ENCODE measurements around the gene PPM1G.
"Not testable (repeated sequence)": the region's sequence is repeated elsewhere in the genome, so short reads cannot be mapped to it uniquely, and the experiment has no call there.

The PPM1G gene

DNA sequence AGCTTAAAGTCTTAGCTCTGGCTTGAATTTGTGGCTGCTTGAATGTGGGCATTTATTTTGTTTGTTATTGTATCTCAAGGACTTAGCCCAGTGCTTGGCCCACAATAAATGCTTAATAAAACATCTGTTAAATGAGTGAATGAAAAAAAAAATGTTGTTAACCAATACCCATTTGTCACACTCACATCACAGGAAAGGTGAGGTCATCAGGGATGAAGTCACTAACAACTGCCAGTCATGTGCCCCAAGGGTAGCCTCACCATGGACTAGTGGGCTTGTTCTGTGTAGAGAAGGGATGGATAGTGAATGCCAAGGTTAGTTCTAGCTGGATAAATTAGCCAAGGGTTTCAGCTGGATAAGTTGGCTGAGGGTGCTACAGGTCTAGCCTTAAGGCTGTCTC lies 22.0 kb upstream of the PPM1G start:
- Histone ChIP-seq H3K4me3 (ENCODE audit: low read length) (no peak overlapping the region), H3K27ac (ENCODE audit: low read depth, low read length) (no peak overlapping the region), H3K4me1 (ENCODE audit: control insufficient read depth, insufficient read depth, low read length) (peaks cover 10% of the 10 kb centered on the region), H3K36me3 (ENCODE audit: control insufficient read depth, insufficient read depth, low read length) (peaks cover 29% of the 10 kb centered on the region), H3K27me3 (ENCODE audit: control insufficient read depth, insufficient read depth, low read length) (no peaks in the 10 kb centered on the region), H3K9ac (ENCODE audit: low read length) (no peak overlapping the region)

DNA sequence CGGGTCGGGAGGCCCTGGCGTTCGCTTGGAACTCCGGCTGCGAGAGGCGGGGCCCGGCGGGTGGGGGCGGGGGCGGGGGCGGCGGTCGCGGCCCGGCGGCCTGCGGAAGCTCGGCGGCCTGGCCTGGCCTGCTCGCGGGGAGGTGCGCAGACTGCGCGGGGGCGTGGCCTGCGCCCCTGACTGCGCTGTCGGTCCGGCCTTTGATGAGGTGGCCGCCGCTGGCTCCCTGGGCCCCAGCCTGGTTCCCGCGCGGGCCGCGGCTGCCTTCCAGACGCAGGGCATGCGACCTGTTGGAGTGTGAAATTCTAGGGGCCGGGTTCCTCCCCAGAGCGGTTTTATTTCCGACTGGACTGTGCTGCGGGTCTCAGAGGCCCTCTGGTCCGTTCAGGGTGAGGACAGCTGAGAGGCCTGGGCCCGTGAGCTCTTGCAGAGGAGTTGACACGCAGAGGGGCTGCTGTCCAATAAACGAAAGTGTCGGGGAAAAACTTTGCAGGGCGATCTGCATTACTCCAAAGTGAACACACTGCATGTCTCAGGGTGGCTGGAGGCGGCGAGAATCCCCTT lies 19.7 kb upstream of the PPM1G start:
- H3K27ac ChIP-seq (ENCODE audit: low read depth, low read length), result peak overlapping the region; percentile 95
- H3K4me1 ChIP-seq (ENCODE audit: control insufficient read depth, insufficient read depth, low read length), result peaks cover 10% of the 10 kb centered on the region
- H3K9ac ChIP-seq (ENCODE audit: low read length), result peak overlapping the region; percentile 99
- H3K36me3 ChIP-seq (ENCODE audit: control insufficient read depth, insufficient read depth, low read length), result peaks cover 8% of the 10 kb centered on the region
- no peaks in the 10 kb centered on the region for H3K27me3 ChIP-seq (ENCODE audit: control insufficient read depth, insufficient read depth, low read length)
- peak overlapping the region; percentile 97 for H3K4me3 ChIP-seq (ENCODE audit: low read length)

DNA sequence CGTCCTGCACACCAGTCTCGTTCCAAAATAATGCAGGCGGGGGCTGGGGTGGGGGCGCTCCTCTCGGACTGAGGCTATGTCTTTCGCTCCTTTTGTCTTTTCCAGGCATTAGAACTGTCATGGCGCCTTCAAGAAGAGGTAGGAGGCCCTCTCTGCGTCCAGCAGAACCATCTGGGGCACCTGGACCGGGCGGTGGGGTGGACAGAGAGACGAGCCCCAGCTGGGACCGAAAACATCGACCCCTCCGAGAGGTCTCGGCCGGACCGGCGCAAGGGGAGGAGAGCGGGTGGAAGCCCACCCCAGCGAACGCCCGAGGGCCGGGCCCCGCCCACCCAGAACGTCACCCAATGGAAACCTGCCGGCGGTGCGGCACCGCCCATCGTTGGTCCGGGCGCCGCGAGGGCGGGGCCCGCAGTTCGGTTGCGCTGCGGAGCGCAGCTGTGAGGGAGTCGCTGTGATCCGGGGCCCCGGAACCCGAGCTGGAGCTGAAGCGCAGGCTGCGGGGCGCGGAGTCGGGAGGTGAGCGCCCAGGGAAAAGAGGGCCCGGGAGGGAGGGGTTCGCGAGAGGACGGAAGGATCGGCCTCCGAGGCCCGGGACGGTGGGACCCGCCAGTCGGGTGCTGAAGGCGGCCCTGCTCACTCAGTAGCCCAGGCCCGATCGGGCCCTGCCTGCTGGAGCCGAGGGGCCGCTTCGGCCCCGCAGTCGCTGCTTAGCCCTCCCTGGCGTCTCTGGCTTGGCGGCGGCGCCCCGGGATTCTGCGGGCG lies 19.0 kb upstream of the PPM1G start, which contains the start of gene NRBP1:
NRBP1 (plus strand) TSS at position 419 of the 765 bp plus-strand sequence. CDS start 4,643 bp downstream, outside the sequence.
- peak within 1 kb of the TSS; percentile 95 for H3K27ac ChIP-seq (ENCODE audit: low read depth, low read length)
- no peaks in the 10 kb centered on the region for H3K27me3 ChIP-seq (ENCODE audit: control insufficient read depth, insufficient read depth, low read length)
- peaks cover 10% of the 10 kb centered on the region for H3K4me1 ChIP-seq (ENCODE audit: control insufficient read depth, insufficient read depth, low read length)
- H3K9ac ChIP-seq (ENCODE audit: low read length), result peak within 1 kb of the TSS; percentile 99
- peak within 1 kb of the TSS; percentile 97 for H3K4me3 ChIP-seq (ENCODE audit: low read length)
- peaks cover 2% of the 10 kb centered on the region for H3K36me3 ChIP-seq (ENCODE audit: control insufficient read depth, insufficient read depth, low read length)

DNA sequence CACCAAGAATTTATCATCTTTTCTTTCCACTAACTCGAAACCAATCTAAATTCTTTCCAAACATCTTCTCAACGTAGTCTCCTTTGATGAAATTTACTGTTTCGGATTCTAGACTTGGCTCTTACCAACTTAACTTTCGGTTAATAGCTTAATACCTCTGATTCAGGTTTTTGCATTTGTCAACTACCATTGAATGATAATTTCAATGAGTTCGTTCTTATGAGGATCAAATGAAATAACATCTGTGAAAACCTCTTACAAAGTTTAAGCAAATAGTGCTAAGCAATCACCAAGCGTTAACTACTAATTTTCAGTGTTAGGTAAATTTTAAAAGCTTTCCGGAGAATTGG lies 18.4 kb upstream of the PPM1G start:
- no peaks in the 10 kb centered on the region for H3K27me3 ChIP-seq (ENCODE audit: control insufficient read depth, insufficient read depth, low read length)
- no peaks in the 10 kb centered on the region for H3K36me3 ChIP-seq (ENCODE audit: control insufficient read depth, insufficient read depth, low read length)
- peaks cover 10% of the 10 kb centered on the region for H3K4me1 ChIP-seq (ENCODE audit: control insufficient read depth, insufficient read depth, low read length)
- peak overlapping the region; percentile 95 for H3K27ac ChIP-seq (ENCODE audit: low read depth, low read length)
- H3K9ac ChIP-seq (ENCODE audit: low read length), result peak overlapping the region; percentile 70
- H3K4me3 ChIP-seq (ENCODE audit: low read length), result peak overlapping the region; percentile 88

DNA sequence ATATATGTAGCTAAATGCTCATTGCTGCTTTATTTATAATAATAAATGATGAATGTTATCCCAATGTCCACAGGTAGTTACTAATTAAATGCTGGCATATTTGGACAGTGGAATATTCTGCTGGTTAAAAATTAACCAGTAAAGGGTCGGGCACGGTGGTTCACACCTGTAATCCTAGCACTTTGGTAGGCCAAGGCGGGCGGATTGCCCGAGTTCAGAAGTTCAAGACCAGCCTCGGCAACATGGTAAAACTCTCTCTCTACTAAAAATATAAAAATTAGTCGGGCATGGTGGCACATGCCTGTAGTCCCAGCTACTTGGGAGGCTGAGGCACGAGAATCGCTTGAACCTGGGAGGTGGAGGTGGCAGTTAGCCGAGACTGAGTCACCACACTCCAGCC lies 15.6 kb upstream of the PPM1G start:
- H3K27me3 ChIP-seq (ENCODE audit: control insufficient read depth, insufficient read depth, low read length); H3K36me3 ChIP-seq (ENCODE audit: control insufficient read depth, insufficient read depth, low read length); H3K27ac ChIP-seq (ENCODE audit: low read depth, low read length); H3K4me1 ChIP-seq (ENCODE audit: control insufficient read depth, insufficient read depth, low read length); H3K9ac ChIP-seq (ENCODE audit: low read length); H3K4me3 ChIP-seq (ENCODE audit: low read length): not testable (repeated sequence)

DNA sequence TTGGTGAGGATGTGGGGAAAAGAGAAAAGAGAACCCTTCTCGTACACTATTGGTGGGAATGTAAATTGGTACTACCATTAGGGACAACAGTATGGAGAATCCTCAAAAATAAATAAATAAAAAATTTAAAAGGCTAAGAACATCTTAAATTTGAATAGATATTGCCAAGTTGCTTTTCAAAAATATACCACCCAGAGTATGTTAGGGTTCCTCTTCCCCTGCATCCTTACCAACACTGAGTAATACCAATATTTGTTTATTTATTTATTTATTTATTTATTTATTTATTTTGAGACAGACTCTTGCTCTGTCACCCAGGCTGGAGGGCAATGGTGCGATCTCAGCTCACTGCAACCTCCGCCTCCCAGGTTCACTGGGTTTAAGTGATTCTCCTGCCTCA lies 13.6 kb upstream of the PPM1G start:
- H3K36me3 ChIP-seq (ENCODE audit: control insufficient read depth, insufficient read depth, low read length), result no peaks in the 10 kb centered on the region
- H3K27me3 ChIP-seq (ENCODE audit: control insufficient read depth, insufficient read depth, low read length), result no peaks in the 10 kb centered on the region
- no peak overlapping the region for H3K27ac ChIP-seq (ENCODE audit: low read depth, low read length)
- no peak overlapping the region for H3K9ac ChIP-seq (ENCODE audit: low read length)
- peaks cover 2% of the 10 kb centered on the region for H3K4me1 ChIP-seq (ENCODE audit: control insufficient read depth, insufficient read depth, low read length)
- no peak overlapping the region for H3K4me3 ChIP-seq (ENCODE audit: low read length)

DNA sequence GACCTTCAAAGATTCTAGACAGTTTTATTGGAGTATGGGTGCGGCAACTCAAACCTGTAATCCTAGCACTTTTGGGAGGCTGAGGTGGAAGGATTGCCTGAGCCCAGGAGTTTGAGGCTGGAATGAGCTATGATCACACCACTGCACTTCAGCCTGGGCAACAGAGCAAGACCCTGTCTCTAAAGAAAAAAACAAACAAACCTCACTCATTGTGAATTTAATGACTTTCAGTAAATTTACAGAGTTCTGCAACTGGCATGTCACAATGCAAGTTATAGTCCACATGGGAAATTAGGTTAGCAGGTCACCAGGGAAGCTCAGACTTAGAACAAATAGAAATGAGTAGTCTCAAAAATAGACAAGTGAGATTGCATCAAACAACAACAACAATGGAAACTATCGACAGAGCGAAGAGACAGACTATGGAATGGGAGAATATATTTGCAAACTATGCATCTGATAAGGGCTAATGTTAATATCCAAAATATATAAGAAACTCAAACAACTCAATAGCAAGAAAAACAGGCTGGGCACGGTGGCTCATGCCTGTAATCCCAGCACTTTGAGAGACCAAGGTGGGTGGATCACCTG lies 12.4 kb upstream of the PPM1G start:
- H3K9ac ChIP-seq (ENCODE audit: low read length), result no peak overlapping the region
- H3K27ac ChIP-seq (ENCODE audit: low read depth, low read length), result no peak overlapping the region

DNA sequence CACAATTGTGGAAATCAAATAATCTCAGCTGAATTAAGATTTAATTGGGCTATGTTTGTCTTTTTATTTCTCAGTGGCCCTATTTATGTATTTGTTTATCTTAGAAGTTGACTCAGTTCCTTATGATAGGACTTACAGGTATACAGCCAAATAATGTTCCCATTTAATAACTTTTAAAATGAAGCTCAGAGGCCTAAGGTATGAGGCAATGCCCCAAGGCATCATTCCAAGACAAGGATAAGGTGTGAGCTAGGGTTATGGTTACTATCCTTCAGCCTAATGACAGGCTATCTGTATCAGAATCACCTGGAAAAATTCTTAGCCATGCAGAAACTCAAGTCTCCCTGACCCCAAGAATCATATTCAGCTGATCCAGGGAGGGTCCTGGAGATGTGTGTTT lies 11.6 kb upstream of the PPM1G start:
- H3K27ac ChIP-seq (ENCODE audit: low read depth, low read length), result no peak overlapping the region
- no peak overlapping the region for H3K4me3 ChIP-seq (ENCODE audit: low read length)
- no peaks in the 10 kb centered on the region for H3K4me1 ChIP-seq (ENCODE audit: control insufficient read depth, insufficient read depth, low read length)
- H3K27me3 ChIP-seq (ENCODE audit: control insufficient read depth, insufficient read depth, low read length), result no peaks in the 10 kb centered on the region
- H3K36me3 ChIP-seq (ENCODE audit: control insufficient read depth, insufficient read depth, low read length), result no peaks in the 10 kb centered on the region
- no peak overlapping the region for H3K9ac ChIP-seq (ENCODE audit: low read length)

More for the DNA sequence above, 12.4 kb upstream of the PPM1G start:
- Histone ChIP-seq H3K4me1 (ENCODE audit: control insufficient read depth, insufficient read depth, low read length) (no peaks in the 10 kb centered on the region), H3K27me3 (ENCODE audit: control insufficient read depth, insufficient read depth, low read length) (no peaks in the 10 kb centered on the region), H3K4me3 (ENCODE audit: low read length) (no peak overlapping the region), H3K36me3 (ENCODE audit: control insufficient read depth, insufficient read depth, low read length) (no peaks in the 10 kb centered on the region)

DNA sequence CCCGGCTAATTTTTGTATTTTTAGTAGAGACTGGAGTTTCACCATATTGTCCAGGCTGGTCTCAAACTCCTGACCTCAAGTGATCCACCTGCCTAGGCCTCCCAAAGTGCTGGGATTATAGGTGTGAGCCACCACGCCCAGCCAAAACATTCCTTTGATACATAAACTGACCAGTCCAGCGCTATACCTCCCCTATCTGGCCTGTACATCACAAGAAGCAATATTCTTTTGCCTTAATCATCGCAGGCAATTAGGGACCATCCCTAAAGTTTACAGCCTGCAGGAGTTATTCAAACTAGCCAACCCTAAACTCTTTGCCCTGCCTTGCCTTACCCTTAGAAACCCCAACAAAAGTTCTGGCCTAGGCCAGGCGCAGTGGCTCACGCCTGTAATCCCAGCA lies 6.8 kb upstream of the PPM1G start:
- H3K4me3 ChIP-seq (ENCODE audit: low read length), result no peak overlapping the region
- H3K9ac ChIP-seq (ENCODE audit: low read length), result no peak overlapping the region
- no peaks in the 10 kb centered on the region for H3K36me3 ChIP-seq (ENCODE audit: control insufficient read depth, insufficient read depth, low read length)
- H3K27me3 ChIP-seq (ENCODE audit: control insufficient read depth, insufficient read depth, low read length), result no peaks in the 10 kb centered on the region
- no peaks in the 10 kb centered on the region for H3K4me1 ChIP-seq (ENCODE audit: control insufficient read depth, insufficient read depth, low read length)
- H3K27ac ChIP-seq (ENCODE audit: low read depth, low read length), result no peak overlapping the region

DNA sequence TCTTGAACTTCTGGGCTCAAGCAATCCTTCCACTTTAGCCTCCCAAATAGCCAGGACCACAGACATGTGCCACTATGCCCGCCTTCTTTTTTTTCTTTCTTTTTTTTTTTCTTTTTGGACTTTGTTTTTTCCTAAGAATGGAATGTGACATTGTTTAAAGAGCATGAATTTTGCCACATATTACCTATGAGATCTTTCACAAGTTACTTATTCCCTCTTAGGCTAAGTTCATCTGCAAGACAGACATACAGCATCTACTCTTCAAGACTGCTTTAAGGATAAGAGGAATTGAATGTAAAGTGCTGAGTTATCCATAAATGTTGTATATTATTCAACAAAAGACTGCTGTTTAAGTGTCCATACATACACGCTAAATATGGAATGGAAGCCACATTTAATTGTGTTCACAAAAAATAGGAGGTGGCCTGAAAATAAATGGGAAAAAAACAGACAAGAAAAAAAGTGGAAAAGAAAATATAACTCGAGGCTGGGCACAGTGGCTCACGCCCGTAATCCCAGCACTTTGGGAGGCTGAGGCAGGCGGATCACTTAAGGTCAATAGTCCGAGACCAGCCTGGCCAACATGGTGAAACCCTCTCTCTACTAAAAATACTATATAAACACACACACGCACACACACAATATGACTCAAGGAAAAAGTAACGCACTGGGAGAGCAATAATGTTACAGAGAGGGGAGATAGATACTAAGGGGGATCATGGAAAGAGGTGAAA lies 3.2 kb upstream of the PPM1G start:
- Histone ChIP-seq H3K27me3 (ENCODE audit: control insufficient read depth, insufficient read depth, low read length) (no peaks in the 10 kb centered on the region), H3K36me3 (ENCODE audit: control insufficient read depth, insufficient read depth, low read length) (no peaks in the 10 kb centered on the region), H3K27ac (ENCODE audit: low read depth, low read length) (no peak overlapping the region), H3K4me3 (ENCODE audit: low read length) (no peak overlapping the region), H3K4me1 (ENCODE audit: control insufficient read depth, insufficient read depth, low read length) (peaks cover 8% of the 10 kb centered on the region), H3K9ac (ENCODE audit: low read length) (no peak overlapping the region)

DNA sequence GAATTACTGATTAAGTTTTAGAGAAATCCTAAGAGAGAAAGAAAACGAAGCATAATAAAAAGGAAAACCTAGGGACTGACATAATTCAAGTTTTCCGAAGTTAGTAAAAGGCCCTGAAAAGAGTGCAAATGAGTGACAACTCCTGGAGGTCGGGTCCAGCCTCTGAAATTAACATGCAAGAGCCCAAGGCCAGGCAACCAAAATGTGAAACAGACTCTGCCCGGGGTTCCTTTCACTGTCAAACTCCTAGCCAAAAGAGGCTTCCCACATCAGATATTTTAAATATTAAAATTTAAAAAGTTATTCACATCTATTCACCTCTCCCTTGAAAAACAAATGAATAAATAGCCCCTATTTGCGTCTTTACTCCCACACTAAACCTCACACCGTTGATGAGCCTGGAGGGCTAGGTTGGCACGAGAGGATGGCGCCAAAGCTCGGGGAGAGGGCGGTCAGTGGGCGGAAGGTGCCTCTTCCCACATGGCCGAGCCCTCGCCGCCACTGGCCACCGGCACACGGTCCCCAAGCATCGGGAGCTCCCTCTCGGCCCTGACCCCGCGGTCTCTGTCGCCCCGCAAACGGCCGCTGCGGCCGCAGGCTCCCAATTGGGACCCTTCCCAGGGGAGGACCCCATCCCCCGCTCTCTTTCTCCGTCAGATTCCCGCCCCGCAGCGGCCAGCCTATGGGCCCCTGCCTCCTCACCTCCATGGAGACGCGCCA lies 630 bp downstream of the PPM1G start:
- Histone ChIP-seq H3K27me3 (ENCODE audit: control insufficient read depth, insufficient read depth, low read length) (no peaks in the 10 kb centered on the region), H3K4me3 (ENCODE audit: low read length) (peak overlapping the region; percentile 79), H3K36me3 (ENCODE audit: control insufficient read depth, insufficient read depth, low read length) (no peaks in the 10 kb centered on the region), H3K27ac (ENCODE audit: low read depth, low read length) (peak overlapping the region; percentile 63), H3K9ac (ENCODE audit: low read length) (peak overlapping the region; percentile 68), H3K4me1 (ENCODE audit: control insufficient read depth, insufficient read depth, low read length) (peaks cover 9% of the 10 kb centered on the region)
